Brain pericyte (primary cell): ENCODE measurements around the gene SLC8A2.

Source experiments
- DNase-seq: peaks from one replicate; pipeline ENCODE4 v3.0.0-alpha.2; 2012; ENCODE audit warnings: low read depth, low spot score

SLC8A2 gene

DNA sequence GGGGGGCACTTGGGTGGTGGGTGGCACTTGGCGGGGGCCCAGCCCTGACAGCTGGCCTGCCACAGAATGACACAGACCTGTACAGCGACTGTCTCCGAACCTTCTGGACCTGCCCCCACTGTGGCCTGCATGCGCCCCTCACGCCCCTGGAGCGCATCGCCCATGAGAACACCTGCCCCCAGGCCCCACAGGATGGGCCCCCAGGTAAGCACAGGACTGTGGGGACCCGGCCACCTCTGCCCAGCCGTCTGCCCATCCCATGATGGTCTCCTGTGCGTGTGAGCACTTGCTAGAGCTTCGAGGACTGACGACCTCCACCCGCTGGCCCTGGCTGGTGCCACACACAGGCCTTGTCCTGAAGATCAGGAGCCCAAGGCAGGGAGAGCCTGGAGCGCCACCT is 90.6 kb downstream of the SLC8A2 start:
- DNase-seq: no peak

DNA sequence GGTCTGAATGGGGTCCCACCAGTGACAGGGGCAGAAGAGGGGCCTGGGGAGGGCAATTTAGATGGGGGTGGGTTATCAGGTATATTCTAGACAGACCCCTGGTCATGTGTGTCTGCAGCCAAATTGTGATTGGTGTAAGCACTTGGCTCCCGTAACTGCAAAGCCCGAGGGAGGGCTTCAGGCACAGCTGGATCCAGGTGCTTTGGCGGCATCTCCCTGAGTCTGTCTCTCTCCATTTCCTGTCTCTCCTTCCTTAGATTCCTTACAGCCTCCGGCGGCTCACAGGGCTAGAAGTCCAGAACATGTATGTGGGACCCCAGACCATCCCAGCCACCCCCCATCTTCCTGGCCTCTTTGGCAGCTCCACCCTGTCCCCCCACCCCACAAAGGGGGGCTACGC is 91.1 kb downstream of the SLC8A2 start:
- no peak for DNase-seq

DNA sequence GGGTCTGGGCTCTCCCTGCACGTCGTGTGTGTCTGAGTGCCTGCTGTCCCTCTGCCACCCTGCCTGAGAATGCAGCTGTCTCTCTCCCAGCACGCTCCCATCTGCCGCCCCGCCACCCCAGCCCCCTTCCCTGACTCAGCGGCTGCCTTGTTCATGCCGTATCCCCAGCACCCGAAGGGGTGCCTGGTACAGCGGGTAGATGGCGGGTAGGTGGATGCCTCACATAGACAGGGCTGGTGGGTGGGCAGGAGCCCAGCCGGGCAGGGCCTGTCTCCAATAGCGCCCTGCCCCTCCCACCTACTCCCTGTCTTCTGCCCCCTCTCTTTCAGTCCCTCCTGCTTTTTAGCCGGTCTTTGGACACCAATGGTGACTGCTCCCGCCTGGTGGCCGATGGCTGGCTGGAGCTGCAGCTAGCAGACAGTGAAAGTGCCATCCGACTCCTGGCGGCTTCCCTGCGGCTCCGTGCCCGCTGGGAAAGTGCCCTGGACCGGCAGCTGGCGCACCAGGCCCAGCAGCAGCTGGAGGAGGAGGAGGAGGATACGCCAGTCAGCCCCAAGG is 92.2 kb downstream of the SLC8A2 start:
- DNase-seq: no peak

DNA sequence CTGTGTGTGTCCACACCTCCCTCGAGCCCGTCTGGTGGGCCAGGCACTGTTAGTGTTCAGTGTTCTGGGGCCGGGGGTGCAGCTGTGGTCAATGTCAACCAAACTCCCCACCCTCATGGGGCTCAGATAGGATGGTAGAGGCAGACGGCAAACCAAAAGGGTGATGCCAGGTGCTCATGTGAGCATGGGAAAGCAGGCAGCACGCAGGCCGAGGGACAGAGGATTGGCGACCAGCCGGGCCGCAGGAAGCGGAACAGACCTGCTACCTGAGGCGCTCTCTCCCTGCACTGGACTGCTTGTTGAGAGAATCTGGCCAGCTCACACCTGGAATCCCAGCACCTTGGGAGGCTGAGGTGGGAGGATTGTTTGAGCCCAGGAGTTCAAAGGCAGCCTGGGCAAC is 93.4 kb downstream of the SLC8A2 start:
- no peak for DNase-seq
